SK-N-SH (cell line): ENCODE measurements around the gene CUX1. TPM values are rescaled to one million over a fixed set of nuclear protein-coding genes. Genes with fewer than 3 reads are reported as not detected.
"Not testable (repeated sequence)": the region's sequence is repeated elsewhere in the genome, so short reads cannot be mapped to it uniquely, and the experiment has no call there.

Source experiments
- CTCF ChIA-PET: fragments of 300-600, 350-600 bp; formaldehyde crosslinking; extraction: SDS; loops from one replicate; lab custom pipeline; 2021; lab: Yijun Ruan, JAX
- POLR2A ChIA-PET: fragments of 350-600 bp; sonication (Branson Sonifier 250); formaldehyde crosslinking; extraction: SDS; loops from one replicate; lab custom pipeline; 2020; ENCODE audit warnings: antibody characterized with exemption, inconsistent platforms; lab: Yijun Ruan, JAX
- DNase-seq: peaks from one replicate; pipeline ENCODE4 v3.0.0; 2012
- H2AFZ ChIP-seq: fragments of 200-600 bp; sonication (generic); 2 replicates; pipeline ENCODE4 v1.8.1; 2016; ENCODE audit warnings: antibody characterized with exemption, mild to moderate bottlenecking, low read depth
- H3F3A ChIP-seq: fragments of 200-600 bp; sonication (generic); replicated peaks from 2 replicates; pipeline ENCODE3; 2016; ENCODE audit warnings: antibody characterized with exemption, mild to moderate bottlenecking; ENCODE audit not compliant: insufficient read depth
- H3K27ac ChIP-seq, 2 experiments: fragments of 200-500 bp in 1 of 2; fragments of 200-600 bp in 1 of 2; sonication (Bioruptor generic) in 1 of 2; sonication (generic), shearing (Covaris generic) in 1 of 2; 2 replicates each; pipeline versions ENCODE4 v1.5.1 to v1.6.1; 2014 to 2016; ENCODE audit warnings: low read depth in 2 of 2, inconsistent platforms in 1 of 2, low read length in 1 of 2, mild to moderate bottlenecking in 1 of 2, mixed read lengths in 1 of 2
- H3K27me3 ChIP-seq: fragments of 200-600 bp; sonication (generic), shearing (Covaris generic); 2 replicates; pipeline ENCODE4 v1.6.1; 2016; ENCODE audit warnings: mixed run types; ENCODE audit not compliant: insufficient read depth
- H3K36me3 ChIP-seq, 2 experiments: fragments of 200-500 bp in 1 of 2; fragments of 200-600 bp in 1 of 2; sonication (Bioruptor generic) in 1 of 2; sonication (generic) in 1 of 2; replicated peaks in 1 of 2; 2 replicates each; pipeline versions ENCODE3 to v1.5.1; 2014 to 2016; ENCODE audit warnings: low read length in 1 of 2, mild to moderate bottlenecking in 1 of 2; ENCODE audit not compliant: insufficient read depth in 2 of 2, control insufficient read depth in 1 of 2
- H3K4me1 ChIP-seq, 2 experiments: fragments of 200-500 bp in 1 of 2; fragments of 200-600 bp in 1 of 2; sonication (Bioruptor generic) in 1 of 2; sonication (generic), shearing (Covaris generic) in 1 of 2; 2 replicates each; pipeline versions ENCODE4 v1.5.1 to v1.6.1; 2014 to 2016; ENCODE audit warnings: low read depth in 1 of 2, low read length in 1 of 2, mixed run types in 1 of 2; ENCODE audit not compliant: insufficient read depth in 2 of 2, control insufficient read depth in 1 of 2
- H3K4me2 ChIP-seq: fragments of 200-600 bp; sonication (generic), shearing (Covaris generic); 2 replicates; pipeline ENCODE4 v1.6.1; 2017; ENCODE audit warnings: mixed run types
- H3K4me3 ChIP-seq, 2 experiments: fragments of 200-500 bp in 1 of 2; fragments of 200-600 bp in 1 of 2; sonication (Bioruptor generic) in 1 of 2; sonication (generic), shearing (Covaris generic) in 1 of 2; 2 replicates each; pipeline versions ENCODE4 v1.5.1 to v1.8.1; 2014 to 2016; ENCODE audit warnings: low read depth in 2 of 2, inconsistent platforms in 1 of 2, low read length in 1 of 2, mild to moderate bottlenecking in 1 of 2, mixed read lengths in 1 of 2, moderate library complexity in 1 of 2
- H3K79me2 ChIP-seq: fragments of 200-600 bp; sonication (generic); 2 replicates; pipeline ENCODE4 v1.8.1; 2017; ENCODE audit warnings: mild to moderate bottlenecking; ENCODE audit not compliant: insufficient read depth
- H3K9ac ChIP-seq: fragments of 200-600 bp; sonication (generic); 2 replicates; pipeline ENCODE4 v1.6.1; 2017; ENCODE audit warnings: mixed run types
- H3K9me2 ChIP-seq: fragments of 200-600 bp; sonication (generic); 2 replicates; pipeline ENCODE4 v1.6.1; 2017; ENCODE audit warnings: mixed run types
- H3K9me3 ChIP-seq: fragments of 200-600 bp; sonication (generic); 2 replicates; pipeline ENCODE4 v1.6.1; 2017; ENCODE audit warnings: mixed run types, mild to moderate bottlenecking, moderate library complexity
- H4K20me1 ChIP-seq: fragments of 200-600 bp; sonication (generic); 2 replicates; pipeline ENCODE4 v1.6.1; 2017; ENCODE audit warnings: mild to moderate bottlenecking, mixed run types; ENCODE audit not compliant: insufficient read depth
- FOXM1 ChIP-seq: IDR thresholded peaks from 2 replicates; pipeline ENCODE4 v1.4.0; 2012; ENCODE audit warnings: low read depth, mild to moderate bottlenecking
- GATA2 ChIP-seq: sonication (generic); formaldehyde crosslinking; IDR thresholded peaks from 2 replicates; pipeline ENCODE4 v1.5.0; 2020; ENCODE audit warnings: mild to moderate bottlenecking, missing genetic modification reagents
- PBX3 ChIP-seq: IDR thresholded peaks from 2 replicates; pipeline ENCODE4; 2012
- TAF1 ChIP-seq: IDR thresholded peaks from 2 replicates; pipeline ENCODE4 v1.6.1; 2012; ENCODE audit warnings: low read depth, mild to moderate bottlenecking, low read length, moderate library complexity, borderline replicate concordance
- YY1 ChIP-seq: IDR thresholded peaks from 2 replicates; pipeline ENCODE4 v1.4.0; 2012; ENCODE audit warnings: low read depth, mild to moderate bottlenecking
- WGBS: methylation state at CpG from one replicate; pipeline ENCODE4 v1.1.6; 2017; ENCODE audit warnings: low lambda C conversion rate; 5-methylcytosine and 5-hydroxymethylcytosine counted together
- polyA plus RNA-seq, 3 experiments: library from polyadenylated mRNA; depleted of rRNA; stranded (reverse); fragments of >200 nt; gene quantifications; 2 replicates each; pipeline ENCODE4 v1.2.3, GENCODE V29; 2012

The CUX1 gene
- polyA plus RNA-seq, 1 of the 3 experiments (the other 2 are of a cell fraction): 68.6 TPM

- H3K9me3 ChIP-seq: no peaks in the 10 kb centered on the region
- peaks cover 8 to 14% of the 10 kb centered on the region in 2 experiments; a peak in 2 of 4 replicates for H3K4me1 ChIP-seq
- no peaks in the 10 kb centered on the region for H3K27me3 ChIP-seq
- CTCF ChIA-PET: interaction anchor here (1.1 to 3.8 kb wide), 2 partner anchors 10 to 12 kb away, joined by 4 to 22 read pairs; no protein-coding TSS in a partner anchor
- H3K9me2 ChIP-seq: no peaks in the 10 kb centered on the region
- no peak overlapping the region for H3K9ac ChIP-seq
- POLR2A ChIA-PET: no interaction called here
- H2AFZ ChIP-seq: no peak overlapping the region
- no peaks in the 10 kb centered on the region for H3K36me3 ChIP-seq
- DNase-seq: no peak
- H3K27ac ChIP-seq: no peak overlapping the region
- H3K4me2 ChIP-seq: no peak overlapping the region
- H3K4me3 ChIP-seq: no peak overlapping the region
- H4K20me1 ChIP-seq: peaks cover 63% of the 10 kb centered on the region
- H3K79me2 ChIP-seq: peaks cover 99% of the 10 kb centered on the region
- WGBS: 96% methylated on average over 11 of the region's 12 CpGs
- no peak for TF ChIP-seq YY1
- no peak for TF ChIP-seq PBX3
- peaks cover 8% of the 10 kb centered on the region for H3F3A ChIP-seq
These were observed 49.8 kb downstream of the CUX1 start for GRCh38 chr7:101867265-101867664.

- H4K20me1 ChIP-seq: peaks cover 59% of the 10 kb centered on the region
- H3K9me2 ChIP-seq, H3K9ac ChIP-seq, DNase-seq, H3F3A ChIP-seq, H3K27me3 ChIP-seq, H3K36me3 ChIP-seq, POLR2A ChIA-PET, H3K9me3 ChIP-seq, H3K4me2 ChIP-seq, H2AFZ ChIP-seq, H3K27ac ChIP-seq, H3K4me3 ChIP-seq: not testable (repeated sequence)
- CTCF ChIA-PET: interaction anchor here (1.1 to 3.8 kb wide), 2 partner anchors 10 to 11 kb away, joined by 4 to 22 read pairs; no protein-coding TSS in a partner anchor
- WGBS: 99% methylated on average over 6 of the region's 6 CpGs
- peaks cover 4 to 10% of the 10 kb centered on the region in 2 experiments; a peak in 2 of 4 replicates for H3K4me1 ChIP-seq
- peaks cover 98% of the 10 kb centered on the region for H3K79me2 ChIP-seq
These were observed 50.3 kb downstream of the CUX1 start for GRCh38 chr7:101867681-101868080.

- WGBS: 94% methylated on average over 11 of the region's 11 CpGs
- no peak overlapping the region for H3K4me2 ChIP-seq
- H3K79me2 ChIP-seq: peaks cover 98% of the 10 kb centered on the region
- no peak overlapping the region for H2AFZ ChIP-seq
- no peak overlapping the region for H3K9ac ChIP-seq
- H3K9me2 ChIP-seq: no peaks in the 10 kb centered on the region
- peaks cover 59% of the 10 kb centered on the region for H4K20me1 ChIP-seq
- no peaks in the 10 kb centered on the region for H3K9me3 ChIP-seq
- CTCF ChIA-PET: interaction anchor here (1.1 to 3.8 kb wide), 2 partner anchors 11 kb away, joined by 4 to 22 read pairs; no protein-coding TSS in a partner anchor
- no peak for DNase-seq
- H3K4me1 ChIP-seq: peaks cover 6 to 10% of the 10 kb centered on the region in 2 experiments; a peak in 2 of 4 replicates
- H3K27ac ChIP-seq: no peak overlapping the region
- no peak overlapping the region for H3K4me3 ChIP-seq
- no peaks in the 10 kb centered on the region for H3K36me3 ChIP-seq
- POLR2A ChIA-PET: no interaction called here
- H3K27me3 ChIP-seq: no peaks in the 10 kb centered on the region
- peaks cover 11% of the 10 kb centered on the region for H3F3A ChIP-seq
- TF ChIP-seq YY1 (no peak), GATA2 (CRISPR knock-in tag) (no peak), TAF1 (no peak), FOXM1 (no peak)
These were observed 50.9 kb downstream of the CUX1 start for GRCh38 chr7:101868191-101868950.
